GM10266 (cell line): ENCODE results near the gene NTHL1.
A peak's percentile ranks its signal among the peaks of the same experiment; 100 is the strongest.

ENCODE experiments used
- DNase-seq: peaks from one replicate; pipeline ENCODE4 v3.0.0; 2012; ENCODE audit errors: extremely low spot score
- CTCF ChIP-seq: IDR thresholded peaks from 2 replicates; pipeline ENCODE4 v1.5.1; 2012; ENCODE audit warnings: mild to moderate bottlenecking, low read depth; ENCODE audit not compliant: control insufficient read depth, insufficient read depth; ENCODE audit errors: missing control alignments

The NTHL1 gene

GRCh38 chr16:2047330-2048115 is at the start of gene NTHL1, which contains the start of gene TSC2:
NTHL1 (minus strand) TSS chr16:2047834; CDS start chr16:2047823, 11 bp downstream.
TSC2 (plus strand) TSS chr16:2047985; CDS start chr16:2048616, 631 bp downstream.
- DNase-seq = peak; percentile 99
- TF ChIP-seq CTCF = peak; percentile 24

- TF ChIP-seq CTCF = no peak
- no peak for DNase-seq
Measured at GRCh38 chr16:2096853-2097595, 49.4 kb upstream of the NTHL1 start.

GRCh38 chr16:2095918-2096582 is 48.4 kb upstream of the NTHL1 start:
- DNase-seq = no peak
- no peak for TF ChIP-seq CTCF

GRCh38 chr16:2095315-2095853 is 47.8 kb upstream of the NTHL1 start:
- DNase-seq = no peak
- TF ChIP-seq CTCF = no peak

GRCh38 chr16:2093793-2094192 is 46.2 kb upstream of the NTHL1 start:
- no peak for TF ChIP-seq CTCF

GRCh38 chr16:2092866-2093265 is 45.2 kb upstream of the NTHL1 start:
- no peak for TF ChIP-seq CTCF
- DNase-seq = no peak

More at GRCh38 chr16:2093793-2094192, 46.2 kb upstream of the NTHL1 start:
- DNase-seq = no peak
